DMS53 treated with DMSO at 0.1 percent for 48 hours (cell line): ENCODE data around the gene SPAM1.
"Not testable (repeated sequence)": the region's sequence is repeated elsewhere in the genome, so short reads cannot be mapped to it uniquely, and the experiment has no call there.

Source experiments
- DNase-seq: peaks from one replicate; lab custom pipeline; 2025; ENCODE audit not compliant: unreplicated experiment; lab: John Stamatoyannopoulos, UW

SPAM1 gene

DNA sequence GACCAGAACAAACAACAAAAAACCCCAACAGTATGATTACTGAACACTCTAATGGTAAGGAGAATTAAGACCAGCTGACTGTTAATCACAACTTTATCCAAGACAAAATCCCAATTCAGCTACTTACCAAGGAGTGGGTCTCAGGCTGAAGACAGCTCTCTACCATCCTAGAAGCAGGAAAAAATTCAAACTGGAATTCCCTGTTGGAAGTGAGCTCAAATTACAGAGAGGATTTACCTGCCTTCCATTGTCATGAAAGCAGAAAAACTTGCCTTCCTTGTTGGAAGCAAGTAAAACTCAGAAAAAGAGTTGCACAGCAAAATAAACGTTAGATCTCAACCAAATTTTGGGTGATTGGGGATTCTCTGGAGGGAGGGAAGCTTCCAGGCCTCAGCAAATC, 20.9 kb downstream of the SPAM1 start:
- DNase-seq = no peak

DNA sequence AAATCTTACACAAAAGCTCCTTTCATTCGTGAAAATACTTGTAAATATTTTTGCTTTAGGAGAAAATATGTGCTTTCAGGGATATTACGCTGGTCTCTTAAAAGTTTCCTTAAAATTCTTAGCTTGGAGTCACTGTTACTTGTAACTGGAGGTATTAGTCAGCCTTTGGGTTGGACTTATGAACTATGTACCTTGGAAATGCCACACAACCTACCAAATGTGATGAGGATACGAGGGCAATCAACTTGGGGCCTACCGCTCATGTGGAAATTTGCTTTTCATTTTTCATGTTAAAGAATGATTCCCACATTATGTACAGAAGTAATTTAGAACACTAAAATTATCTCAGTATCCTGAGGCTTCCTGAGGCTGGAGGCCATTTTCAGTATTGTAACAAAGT, 23.1 kb downstream of the SPAM1 start:
- DNase-seq = no peak

DNA sequence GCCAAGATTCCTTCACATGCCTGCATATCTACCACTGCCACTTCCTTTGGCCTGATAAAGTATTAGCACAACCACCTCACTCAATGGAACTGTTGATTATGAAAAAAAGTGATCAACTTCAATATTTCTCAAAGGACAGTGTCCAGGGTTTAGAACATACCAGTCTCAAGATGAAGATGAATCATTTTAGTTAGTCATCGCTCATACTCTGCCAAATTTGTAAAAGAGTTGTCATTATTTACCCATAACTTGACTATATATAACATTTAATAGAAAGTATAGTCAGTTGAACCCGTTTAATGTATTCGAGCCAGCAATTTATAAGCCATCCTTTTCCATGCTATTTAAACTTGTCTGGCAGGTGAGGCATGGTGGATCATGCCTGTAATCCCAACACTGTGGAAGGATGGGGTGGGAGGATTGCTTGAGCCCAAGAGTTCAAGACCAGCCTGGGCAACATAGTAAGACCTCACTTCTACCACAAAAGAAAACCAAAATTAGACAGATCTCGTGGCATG, 33.2 kb downstream of the SPAM1 start:
- DNase-seq = no peak

DNA sequence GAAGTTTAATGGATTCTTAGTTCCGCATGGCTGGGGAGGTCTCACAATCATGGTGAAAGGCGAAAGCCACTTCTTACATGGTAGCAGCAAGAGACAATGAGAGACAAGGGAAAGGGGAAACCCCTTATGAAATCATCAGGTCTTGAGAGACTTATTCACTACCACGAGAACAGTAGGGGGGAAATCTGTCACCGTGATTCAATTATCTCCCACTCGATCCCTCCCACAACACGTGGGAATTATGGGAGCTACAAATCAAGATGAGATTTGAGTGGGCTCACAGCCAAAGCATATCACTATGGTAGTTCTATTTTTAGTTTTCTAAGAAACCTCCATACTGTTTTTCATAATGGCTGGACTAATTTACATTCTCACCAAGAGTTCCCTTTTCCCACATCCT, 36.7 kb downstream of the SPAM1 start:
- DNase-seq = no peak

DNA sequence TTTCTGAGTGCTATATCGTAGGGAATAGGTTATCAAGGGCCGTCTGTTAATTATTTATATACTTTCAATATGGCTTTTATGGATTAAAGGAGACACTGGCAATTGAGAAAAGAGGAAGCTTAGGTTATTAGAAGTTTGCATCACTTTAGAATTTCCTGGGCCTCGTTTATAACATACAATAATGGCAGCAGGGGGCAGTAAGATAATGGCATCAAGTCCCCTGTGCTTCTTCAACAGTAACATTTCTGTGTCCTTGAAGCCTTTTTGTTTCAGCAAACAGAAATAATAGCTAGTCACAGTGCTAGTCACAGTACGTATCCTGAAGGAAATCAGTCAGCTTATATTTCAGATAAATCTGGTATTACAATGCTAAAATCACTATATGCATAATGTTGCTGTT, 41.9 kb downstream of the SPAM1 start:
- no peak for DNase-seq

DNA sequence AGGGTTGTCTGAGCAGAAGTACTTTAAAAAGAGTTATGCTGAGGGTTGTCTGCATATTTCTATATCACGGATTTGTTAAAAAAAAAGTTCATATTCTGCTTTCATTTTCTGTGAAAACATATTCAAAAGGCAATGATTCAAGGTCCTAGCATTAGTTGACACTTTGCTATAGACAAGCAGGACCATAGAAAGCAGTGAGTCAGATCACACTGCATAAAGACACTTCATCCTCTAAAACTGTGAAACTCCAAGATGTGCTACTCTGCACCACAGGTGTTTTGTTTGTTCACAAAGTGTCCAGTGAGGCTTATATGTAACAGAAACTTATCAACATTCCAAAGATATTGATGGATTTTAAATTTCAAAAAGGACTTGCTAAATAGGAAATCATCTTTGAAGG, 47.0 kb downstream of the SPAM1 start:
- DNase-seq = no peak

DNA sequence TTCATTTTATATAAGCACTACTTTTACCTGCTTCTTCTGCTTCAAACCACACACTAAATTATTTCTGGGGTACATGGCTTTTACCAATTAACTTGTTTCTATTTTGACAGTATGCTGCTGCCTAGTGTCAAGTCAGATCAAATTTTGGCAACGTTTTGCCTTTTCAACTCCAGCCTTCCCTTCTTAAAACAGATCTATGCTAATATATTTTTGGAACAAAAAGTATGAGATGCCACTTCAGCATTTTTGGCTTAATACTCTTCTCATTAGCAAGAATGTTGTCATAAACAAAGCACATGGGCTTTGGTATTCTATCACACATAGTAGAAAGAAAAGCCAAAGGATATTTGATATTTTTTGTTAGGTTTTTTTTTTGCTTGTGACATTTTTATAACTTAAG, 47.8 kb downstream of the SPAM1 start:
- no peak for DNase-seq

DNA sequence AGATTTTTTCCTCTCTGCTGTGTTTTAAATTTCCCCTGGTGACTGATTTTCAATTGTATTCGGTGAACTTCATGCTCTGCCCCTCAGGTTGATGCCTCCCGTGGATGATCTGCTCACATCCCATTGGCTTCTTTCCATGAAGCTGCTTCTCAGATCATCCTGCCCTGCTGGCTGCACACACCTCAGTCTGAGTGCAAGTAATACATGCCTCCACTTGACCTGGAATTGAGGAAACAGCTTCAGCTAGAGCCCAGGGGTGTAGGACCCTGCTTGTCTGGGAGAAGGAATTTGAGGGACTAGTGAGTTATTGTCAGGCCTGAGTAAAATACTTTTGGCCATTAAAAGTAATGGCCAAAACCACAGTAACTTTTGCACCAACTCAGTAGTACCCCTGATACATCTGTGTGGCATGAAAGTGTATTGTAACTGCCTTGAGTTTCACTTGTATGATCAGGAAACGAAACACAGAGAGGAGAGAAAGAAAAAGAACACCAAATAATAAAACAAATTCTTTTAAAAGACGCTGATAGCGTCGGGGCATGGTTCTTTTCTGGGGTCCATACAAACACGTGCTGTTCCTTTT, 49.4 kb downstream of the SPAM1 start:
- no peak for DNase-seq

DNA sequence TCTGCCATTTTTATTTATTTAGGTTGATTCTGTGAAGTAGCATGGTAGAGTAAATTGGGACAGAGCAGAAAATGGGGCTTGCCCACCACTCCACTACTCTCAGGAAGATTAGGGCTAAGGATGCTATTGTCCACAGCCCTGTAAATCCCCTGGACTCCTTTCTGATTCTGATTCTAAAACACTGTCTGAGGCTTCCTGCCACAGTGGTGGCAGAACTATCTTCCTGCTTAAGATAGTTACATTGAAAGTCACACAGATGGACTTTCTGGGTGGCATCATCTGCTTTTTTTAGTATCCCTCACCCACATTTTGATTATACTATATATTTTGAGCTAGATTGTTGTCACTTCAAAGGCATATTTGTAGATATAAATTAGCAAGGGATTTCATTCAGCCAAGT, 50.0 kb downstream of the SPAM1 start:
- no peak for DNase-seq

DNA sequence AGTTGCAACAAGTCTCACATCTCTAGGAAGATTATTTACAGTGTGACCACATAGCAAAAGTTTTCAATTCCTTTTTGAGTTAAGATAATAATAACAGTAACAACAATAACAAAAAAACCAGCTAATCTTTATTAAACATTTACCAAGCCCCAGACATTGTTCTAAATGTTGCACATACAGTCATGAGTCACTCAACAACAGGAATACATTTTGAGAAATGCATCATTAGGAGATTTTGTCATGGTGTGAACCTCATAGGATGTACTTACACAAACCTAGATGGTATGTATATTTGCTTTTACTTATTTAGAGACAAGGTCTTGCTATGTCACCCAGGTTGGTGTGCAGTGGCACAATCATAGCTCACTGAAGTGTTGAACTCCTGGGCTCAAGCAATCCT, 52.0 kb downstream of the SPAM1 start:
- DNase-seq = no peak

DNA sequence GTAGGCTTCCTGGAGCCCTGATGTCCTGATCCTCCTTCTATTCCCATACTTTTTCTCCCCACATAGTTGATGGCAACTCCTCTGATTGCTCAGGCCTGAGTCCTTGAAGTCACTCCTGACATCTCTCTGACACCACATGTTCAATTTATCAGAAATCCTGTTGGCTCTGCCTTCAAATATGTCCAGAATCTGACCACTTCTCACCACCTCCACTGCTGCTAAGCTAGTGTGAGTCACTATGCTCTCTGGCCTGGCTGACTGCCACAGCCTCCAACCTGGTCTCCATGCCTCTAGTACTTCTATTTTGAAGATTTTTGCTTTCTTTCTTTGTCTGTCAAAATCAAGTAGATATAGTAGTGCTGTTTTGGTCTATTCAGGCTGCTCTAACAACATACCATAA, 54.8 kb downstream of the SPAM1 start:
- no peak for DNase-seq

DNA sequence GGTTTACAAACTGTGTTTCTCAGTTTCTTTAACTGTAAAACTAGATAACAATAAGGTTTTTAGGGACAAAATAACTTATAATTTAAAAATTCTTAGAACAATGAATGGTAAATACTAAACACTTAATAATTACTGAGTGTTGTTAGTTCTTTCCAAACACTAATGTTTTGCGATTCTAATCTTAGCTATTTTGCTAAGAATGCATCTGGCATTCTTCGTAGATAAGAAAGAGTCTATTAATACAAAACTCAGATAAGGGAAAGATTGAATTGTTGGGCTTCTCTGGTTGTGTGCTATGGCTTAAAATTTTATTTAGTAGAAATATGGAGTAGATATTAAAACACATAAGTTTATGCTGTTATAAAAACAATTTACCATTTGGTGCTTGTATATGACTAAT, 62.4 kb downstream of the SPAM1 start:
- no peak for DNase-seq

DNA sequence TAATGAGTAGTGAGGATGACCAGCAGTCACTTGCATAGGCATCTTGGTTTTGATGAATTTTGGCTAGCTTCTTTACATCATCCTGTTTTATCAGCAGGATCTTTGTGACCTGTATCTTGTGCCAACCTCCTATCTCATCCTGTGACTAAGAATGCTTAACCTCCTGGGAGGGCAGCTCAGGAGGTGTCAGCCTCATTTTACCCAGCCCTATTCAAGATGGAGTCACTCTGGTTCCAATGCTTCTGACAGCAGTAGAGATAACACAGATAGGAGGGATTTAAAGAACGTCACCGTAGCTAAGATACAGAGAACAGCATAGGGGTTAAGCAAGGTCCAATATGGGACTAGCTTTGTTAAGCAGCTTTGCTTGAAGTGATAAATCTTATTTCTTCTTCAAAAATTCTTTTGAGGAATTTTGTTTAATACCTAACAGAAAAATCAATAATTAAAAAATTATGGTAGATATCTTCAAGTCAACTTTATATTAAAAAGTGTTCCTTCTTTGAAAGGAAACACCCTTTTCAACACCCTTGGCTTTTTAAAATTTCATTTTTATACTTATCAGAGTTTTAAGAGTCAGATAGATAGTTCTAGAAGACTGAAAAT, 68.0 kb downstream of the SPAM1 start:
- DNase-seq = no peak

DNA sequence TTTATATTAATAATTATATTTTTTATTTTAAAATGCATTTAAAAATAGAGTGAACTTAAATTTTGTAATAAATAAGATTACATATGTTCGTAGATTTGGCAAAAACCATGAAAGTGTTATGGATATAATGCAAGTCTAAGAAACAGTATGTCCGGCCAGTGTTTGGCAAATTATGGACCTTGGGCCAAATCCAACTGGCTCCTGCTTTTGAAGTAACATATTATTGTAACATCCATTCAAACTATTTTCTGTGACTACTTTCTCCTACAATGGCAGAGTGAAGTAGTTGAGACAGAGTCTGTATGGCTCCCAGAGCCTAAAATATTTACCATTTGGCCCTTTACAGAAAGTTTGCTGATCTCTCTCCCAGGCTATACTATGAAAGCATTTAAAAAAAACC, 69.0 kb downstream of the SPAM1 start:
- no peak for DNase-seq

DNA sequence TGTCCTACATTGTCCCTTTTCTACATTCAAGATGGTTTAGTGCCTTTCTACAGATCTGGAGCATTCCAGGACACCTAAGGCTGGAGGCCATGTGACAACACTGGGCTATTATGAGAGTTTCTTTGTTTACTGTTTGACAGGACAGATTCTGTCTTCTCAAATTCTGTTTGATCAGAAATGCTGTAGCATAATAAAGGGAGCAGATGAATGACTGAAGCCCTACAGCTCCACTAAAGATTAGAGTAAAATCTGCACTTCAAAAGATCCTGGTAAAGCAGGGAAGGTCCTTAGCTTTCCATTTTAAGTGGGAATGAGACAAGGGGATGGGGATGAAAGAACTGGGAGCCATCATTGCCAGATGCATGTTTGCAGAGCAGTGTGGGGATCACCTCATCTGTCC, 69.4 kb downstream of the SPAM1 start:
- DNase-seq = no peak

DNA sequence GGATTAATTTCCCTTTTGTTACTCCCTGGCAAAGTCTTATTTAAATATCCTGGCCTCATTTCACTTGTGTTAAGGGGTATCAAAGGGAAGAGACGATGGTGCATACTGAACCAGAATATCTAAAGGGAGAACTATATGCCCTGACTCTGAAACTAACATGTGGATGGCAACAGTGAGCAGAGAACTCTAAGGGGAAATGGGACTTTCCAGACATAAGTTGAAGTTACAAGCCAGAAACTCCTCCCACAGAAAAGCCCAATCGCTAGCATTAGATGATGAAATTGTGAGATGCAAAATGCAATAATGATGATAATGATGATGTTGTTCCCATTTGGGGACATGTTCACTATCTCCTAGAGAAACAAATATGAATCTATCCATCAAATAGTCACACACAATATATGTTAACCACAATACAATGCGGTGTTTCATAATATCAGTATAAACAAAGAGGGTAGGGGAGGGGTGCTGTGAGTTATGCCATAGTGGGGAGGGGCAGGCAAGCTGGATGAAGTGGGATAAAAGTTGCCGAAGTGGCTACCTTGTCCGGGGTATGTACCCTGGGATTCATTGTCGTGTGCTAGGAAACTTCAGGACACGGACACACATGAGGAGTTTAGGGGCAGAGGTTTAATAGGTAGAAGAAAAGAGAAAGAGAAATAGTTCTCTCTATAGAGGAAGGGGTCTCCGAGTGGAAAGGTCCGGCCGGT, 70.7 kb downstream of the SPAM1 start:
- DNase-seq = no peak

DNA sequence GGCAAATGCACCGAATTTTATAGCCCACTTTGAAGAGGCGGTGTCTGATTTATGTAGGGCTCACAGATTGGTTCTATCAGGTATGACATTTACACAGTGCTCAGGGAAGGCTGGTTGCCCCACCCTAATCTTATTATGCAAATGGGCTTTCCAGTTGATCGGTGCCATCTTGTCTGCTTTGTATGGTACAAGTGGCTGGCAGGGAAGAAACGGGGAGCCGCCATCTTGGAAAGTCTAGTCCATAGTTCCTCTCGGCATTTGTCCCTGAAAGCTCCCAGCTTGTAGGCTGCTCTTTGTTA, 71.2 kb downstream of the SPAM1 start:
- no peak for DNase-seq

DNA sequence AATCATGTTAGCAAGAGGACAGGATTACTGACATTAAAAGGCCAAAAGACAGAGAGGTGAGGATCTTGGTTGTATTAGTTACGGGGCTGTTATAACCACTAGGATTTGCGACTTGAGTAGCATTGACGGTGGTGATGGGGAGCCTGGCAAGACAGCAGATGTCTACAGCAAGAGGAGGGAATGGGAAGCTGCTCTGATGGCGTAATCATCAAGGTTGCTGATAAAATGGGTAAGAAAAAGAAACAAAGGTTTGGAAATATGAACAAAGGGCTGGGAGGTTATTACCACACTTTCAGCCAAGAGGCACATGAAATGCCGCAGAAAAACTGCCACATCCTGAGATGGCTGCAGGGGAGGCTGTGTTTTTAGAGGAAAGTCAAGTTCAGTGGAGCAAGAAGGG, 73.9 kb downstream of the SPAM1 start:
- no peak for DNase-seq

DNA sequence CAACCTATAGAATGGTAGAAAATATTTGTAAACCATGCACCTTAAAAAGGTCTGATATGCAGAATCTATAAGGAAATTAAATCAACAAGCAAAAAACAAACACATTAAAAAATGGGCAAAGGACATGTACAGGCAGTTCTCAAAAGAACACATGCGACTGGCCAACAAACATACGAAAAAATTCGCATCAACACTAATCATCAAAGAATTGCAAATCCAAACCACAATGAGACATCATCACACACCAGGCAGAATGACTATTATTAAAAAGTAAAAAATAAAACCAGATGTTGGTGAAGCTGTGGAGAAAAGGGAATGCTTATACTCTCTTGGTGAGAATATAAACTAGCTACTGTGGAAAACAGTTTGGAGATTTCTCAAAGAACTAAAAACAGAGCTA, 74.7 kb downstream of the SPAM1 start:
- DNase-seq = no peak

DNA sequence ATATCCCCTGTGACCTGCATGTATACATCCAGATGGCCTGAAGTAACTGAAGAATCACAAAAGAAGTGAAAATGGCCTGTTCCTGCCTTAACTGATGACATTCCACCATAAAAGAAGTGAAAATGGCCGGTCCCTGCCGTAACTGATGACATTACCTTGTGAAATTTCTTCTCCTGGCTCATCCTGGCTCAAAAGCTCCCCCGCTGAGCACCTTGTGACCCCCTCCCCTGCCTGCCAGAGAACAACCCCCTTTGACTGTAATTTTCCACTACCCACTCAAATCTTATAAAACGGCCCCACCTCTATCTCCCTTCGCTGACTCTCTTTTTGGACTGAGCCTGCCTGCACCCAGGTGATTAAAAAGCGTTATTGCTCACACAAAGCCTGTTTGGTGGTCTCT, 83.3 kb downstream of the SPAM1 start:
- DNase-seq = not testable (repeated sequence)

DNA sequence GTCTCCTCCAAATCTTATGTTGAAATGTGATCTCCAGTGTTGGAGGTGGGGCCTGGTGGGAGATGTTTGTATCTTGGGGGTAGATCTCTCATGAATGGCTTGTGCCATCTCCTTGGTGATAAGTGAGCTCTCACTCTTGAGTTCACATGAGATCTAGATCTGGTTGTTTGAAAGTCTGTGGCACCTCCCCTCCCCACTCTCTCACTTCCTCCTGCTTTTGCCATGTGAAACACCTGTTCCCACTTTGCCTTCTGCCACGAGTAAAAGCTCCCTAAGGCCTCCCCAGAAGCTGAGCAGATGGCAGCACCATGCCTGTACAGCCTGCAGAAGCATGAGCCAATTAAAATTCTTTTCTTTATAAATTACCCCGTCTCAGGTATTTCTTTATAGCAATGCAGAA, 84.3 kb downstream of the SPAM1 start:
- DNase-seq = no peak
